ENCODE measurements around the gene STK40. TPM values are rescaled to one million over a fixed set of nuclear protein-coding genes. Genes with fewer than 3 reads are reported as not detected.
A peak's percentile ranks its signal among the peaks of the same experiment; 100 is the strongest.

The STK40 gene
- polyA plus RNA-seq, 2 of the 4 experiments (the other 2 are of a cell fraction): 6.0 to 8.9 TPM

GRCh38 chr1:36398370-36398977, 12.8 kb upstream of the STK40 start:
- H3K4me2 ChIP-seq: peak overlapping the region; percentile 86
- peaks cover 9% of the 10 kb centered on the region; the same call in 1 of the 3 replicates for H3K4me1 ChIP-seq
- peak overlapping the region; percentile 88 to 99 for H3K27ac ChIP-seq
- TF ChIP-seq ZSCAN20 (CRISPR knock-in tag; IDR thresholded peaks at IDR 0.05) (peak; percentile 78; the same call in 1 of the 2 replicates), HOXB13 (CRISPR knock-in tag; IDR thresholded peaks at IDR 0.05; ENCODE audit: low read depth) (peak; percentile 70; the same call in 1 of the 2 replicates), HEYL (CRISPR knock-in tag; IDR thresholded peaks at IDR 0.05) (peak; percentile 92; the same call in 1 of the 2 replicates), MAZ (IDR thresholded peaks at IDR 0.05; ENCODE audit: borderline replicate concordance, low read depth, low read length) (no peak)
- POLR2A ChIA-PET: interaction anchor here (1.1 to 2.1 kb wide), 3 partner anchors 12 to 249 kb away, joined by 4 to 40 read pairs (median 7); partner anchors contain the start of genes STK40 and TRAPPC3
- WGBS (ENCODE audit: missing lambda C conversion rate): 68% methylated on average over 6 of the region's 7 CpGs
- DNase-seq (ENCODE audit: low read depth in 1 of 2, low spot score in 1 of 2): no peak
- H3K4me3 ChIP-seq: no peak overlapping the region
- FAIRE-seq: no peak
- ATAC-seq: no peak
- no peaks in the 10 kb centered on the region for H3K9me3 ChIP-seq
- CTCF ChIA-PET: interaction anchor here (1.6 to 3.6 kb wide), 4 partner anchors 11 to 56 kb away, joined by 4 to 14 read pairs (median 10); no protein-coding TSS in a partner anchor

GRCh38 chr1:36397378-36398230, 11.9 kb upstream of the STK40 start, which contains the start of gene LSM10:
LSM10 (minus strand) TSS chr1:36397908; CDS start chr1:36394129, 3,779 bp downstream.
- WGBS (ENCODE audit: missing lambda C conversion rate): 0% methylated on average over 29 of the region's 60 CpGs
- CTCF ChIA-PET: interaction anchor here (1.2 to 3.6 kb wide), 8 partner anchors 9 to 91 kb away, joined by 3 to 14 read pairs (median 6); partner anchors contain the start of gene SH3D21
- Histone ChIP-seq H3K4me2 (peak within 1 kb of the TSS; percentile 97), H3K9me3 (no peaks in the 10 kb centered on the region), H3K4me3 (peak within 1 kb of the TSS; percentile 67), H3K4me1 (peaks cover 9% of the 10 kb centered on the region; the same call in 1 of the 3 replicates), H3K27ac (peak within 1 kb of the TSS; percentile 88 to 99)
- no peak for FAIRE-seq
- ATAC-seq: peak; percentile 97
- DNase-seq (ENCODE audit: low read depth in 1 of 2, low spot score in 1 of 2): peak; percentile 68 to 90
- POLR2A ChIA-PET: interaction anchor here (1.1 to 2.1 kb wide), 5 partner anchors 9 to 248 kb away, joined by 3 to 40 read pairs (median 4); partner anchors contain the start of genes SH3D21, STK40 and TRAPPC3
- TF ChIP-seq, protein P1, sequence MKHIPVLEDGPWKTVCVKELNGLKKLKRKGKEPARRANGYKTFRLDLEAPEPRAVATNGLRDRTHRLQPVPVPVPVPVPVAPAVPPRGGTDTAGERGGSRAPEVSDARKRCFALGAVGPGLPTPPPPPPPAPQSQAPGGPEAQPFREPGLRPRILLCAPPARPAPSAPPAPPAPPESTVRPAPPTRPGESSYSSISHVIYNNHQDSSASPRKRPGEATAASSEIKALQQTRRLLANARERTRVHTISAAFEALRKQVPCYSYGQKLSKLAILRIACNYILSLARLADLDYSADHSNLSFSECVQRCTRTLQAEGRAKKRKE (CRISPR knock-in tag; IDR thresholded peaks at IDR 0.05; ENCODE audit: low read depth): no peak
- TF ChIP-seq FOSB (CRISPR knock-in tag; IDR thresholded peaks at IDR 0.05): no peak
- TF ChIP-seq ZC3H11A (IDR thresholded peaks at IDR 0.05): no peak
- TF ChIP-seq FOSL2 (IDR thresholded peaks at IDR 0.05): no peak
- 0 out of 2 replicates have a peak, but pooled peaks have one; percentile 26 for TF ChIP-seq FOSL2 (CRISPR knock-in tag; IDR thresholded peaks at IDR 0.05)
- TF ChIP-seq NFE2L2 (conservative IDR thresholded peaks at IDR 0.05; ENCODE audit: low read length): no peak
- TF ChIP-seq RFX5 (IDR thresholded peaks at IDR 0.05): no peak
- TF ChIP-seq MAX (IDR thresholded peaks at IDR 0.05): peak; percentile 78
- TF ChIP-seq, protein P2, sequence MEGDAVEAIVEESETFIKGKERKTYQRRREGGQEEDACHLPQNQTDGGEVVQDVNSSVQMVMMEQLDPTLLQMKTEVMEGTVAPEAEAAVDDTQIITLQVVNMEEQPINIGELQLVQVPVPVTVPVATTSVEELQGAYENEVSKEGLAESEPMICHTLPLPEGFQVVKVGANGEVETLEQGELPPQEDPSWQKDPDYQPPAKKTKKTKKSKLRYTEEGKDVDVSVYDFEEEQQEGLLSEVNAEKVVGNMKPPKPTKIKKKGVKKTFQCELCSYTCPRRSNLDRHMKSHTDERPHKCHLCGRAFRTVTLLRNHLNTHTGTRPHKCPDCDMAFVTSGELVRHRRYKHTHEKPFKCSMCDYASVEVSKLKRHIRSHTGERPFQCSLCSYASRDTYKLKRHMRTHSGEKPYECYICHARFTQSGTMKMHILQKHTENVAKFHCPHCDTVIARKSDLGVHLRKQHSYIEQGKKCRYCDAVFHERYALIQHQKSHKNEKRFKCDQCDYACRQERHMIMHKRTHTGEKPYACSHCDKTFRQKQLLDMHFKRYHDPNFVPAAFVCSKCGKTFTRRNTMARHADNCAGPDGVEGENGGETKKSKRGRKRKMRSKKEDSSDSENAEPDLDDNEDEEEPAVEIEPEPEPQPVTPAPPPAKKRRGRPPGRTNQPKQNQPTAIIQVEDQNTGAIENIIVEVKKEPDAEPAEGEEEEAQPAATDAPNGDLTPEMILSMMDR (IDR thresholded peaks at IDR 0.05): no peak
- TF ChIP-seq PHF8 (IDR thresholded peaks at IDR 0.05; ENCODE audit: borderline replicate concordance, low read depth): peak; percentile 79
- TF ChIP-seq RARB (CRISPR knock-in tag; IDR thresholded peaks at IDR 0.05): no peak
- no peak for TF ChIP-seq ZNF302 (CRISPR knock-in tag; IDR thresholded peaks at IDR 0.05)
- TF ChIP-seq CBX2 (IDR thresholded peaks at IDR 0.05; ENCODE audit: borderline replicate concordance, low read depth): no peak
- peak; percentile 46; the same call in 1 of the 2 replicates for TF ChIP-seq USF2 (IDR thresholded peaks at IDR 0.05)
- TF ChIP-seq POLR2A (IDR thresholded peaks at IDR 0.05; ENCODE audit: low read length): peak; percentile 68
- peak in 1 of 2 experiments; percentile 57; a peak in 2 of 5 replicates for TF ChIP-seq JUN (IDR thresholded peaks at IDR 0.05)
- TF ChIP-seq BCL3 (IDR thresholded peaks at IDR 0.05): peak; percentile 51; the same call in 1 of the 3 replicates

Measured in A549 (cell line).